NCI-H774 (cell line): Measurements from ENCODE around the gene HAUS8.

Experiments
- DNase-seq: peaks from one replicate; lab custom pipeline; 2025; lab: John Stamatoyannopoulos, UW

The HAUS8 gene

DNA sequence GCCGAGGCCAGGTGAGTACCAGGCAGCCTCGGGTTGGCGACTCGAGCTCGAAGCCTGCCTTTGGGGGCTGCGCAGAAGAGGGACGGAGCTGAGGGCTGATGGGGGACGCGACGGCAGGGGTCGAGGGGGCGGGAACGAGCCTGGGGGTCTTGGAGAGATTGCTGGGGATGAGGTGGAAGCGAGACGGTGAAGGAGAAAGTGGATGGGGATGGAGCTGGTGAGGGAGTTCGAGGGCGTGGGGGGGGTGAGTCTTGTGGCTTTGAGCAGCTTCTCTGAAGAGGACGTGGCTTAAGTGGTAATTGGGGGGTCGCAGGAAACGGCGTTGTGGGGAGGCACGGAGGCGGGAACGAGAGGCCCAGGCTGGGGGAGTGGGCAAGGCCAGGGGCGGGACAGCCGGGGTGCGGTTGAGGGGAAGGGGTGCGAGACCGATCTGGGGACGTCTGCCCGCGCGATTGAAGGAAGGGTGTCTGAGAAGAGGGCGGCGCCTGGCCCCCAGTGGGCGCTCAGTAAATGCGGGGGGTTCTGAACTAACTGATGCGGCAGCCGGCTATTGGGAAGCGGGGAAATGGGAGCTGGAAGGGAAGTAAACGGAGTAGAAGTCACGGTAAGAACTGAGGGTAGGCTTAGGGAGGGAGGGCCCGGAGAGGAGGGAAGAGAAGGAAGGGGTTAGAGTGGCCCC is 751 bp upstream of the HAUS8 start:
- no peak for DNase-seq

DNA sequence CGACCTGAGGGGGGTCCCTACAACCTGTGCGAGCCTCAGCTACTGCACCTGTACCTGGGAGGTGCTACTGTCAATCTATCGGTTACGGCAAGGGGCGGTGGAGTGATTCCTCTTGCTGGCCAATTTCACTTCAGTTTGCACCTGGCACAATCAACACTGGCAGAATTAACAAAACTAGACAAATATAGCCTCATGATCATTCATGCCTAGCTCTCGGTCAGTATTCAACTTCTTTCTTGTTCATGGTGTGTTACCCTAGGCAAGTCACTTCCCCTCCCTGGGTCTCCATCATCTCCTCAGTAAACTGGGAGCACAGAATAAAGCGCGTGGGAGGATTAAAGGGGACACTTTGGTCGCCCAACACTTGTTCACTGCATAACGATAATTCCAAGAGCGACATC is 618 bp downstream of the HAUS8 start:
- peak; percentile 41 for DNase-seq

DNA sequence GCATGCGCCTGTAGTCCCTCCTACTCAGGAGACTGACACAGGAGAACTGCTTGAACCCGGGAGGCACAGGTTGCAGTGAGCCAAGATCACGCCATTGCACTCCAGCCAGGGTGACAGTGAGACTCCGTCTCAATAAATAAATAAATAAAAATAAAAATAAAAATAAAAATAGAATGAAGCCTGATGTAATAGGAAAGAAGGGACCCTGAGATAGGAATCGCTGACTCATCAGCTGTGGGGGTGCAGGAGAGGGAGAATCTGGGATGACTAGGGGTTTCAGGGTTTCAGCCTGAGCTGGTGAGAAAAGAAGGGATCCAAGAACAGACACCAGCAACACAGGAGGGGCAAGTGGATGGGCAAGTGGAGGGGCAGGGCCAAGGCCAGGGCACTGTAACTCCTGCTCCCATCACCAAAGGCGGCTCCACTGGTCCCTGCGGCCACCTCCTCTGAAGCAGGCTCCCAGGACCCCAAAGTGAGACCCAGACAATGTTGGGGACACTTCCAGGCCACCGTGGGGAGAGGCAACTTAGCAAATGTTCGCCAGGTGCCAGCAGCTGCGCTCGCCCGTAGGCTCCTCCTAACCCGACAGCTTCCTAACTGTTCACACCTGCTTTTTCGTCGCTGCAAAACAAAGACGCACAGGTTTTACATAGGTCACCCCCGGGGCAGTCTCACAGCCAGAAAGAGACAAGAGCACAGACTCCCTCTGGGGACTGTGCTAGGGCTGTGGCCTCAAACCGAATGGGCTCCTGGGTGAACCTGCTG is 1.2 kb downstream of the HAUS8 start:
- peak; percentile 67 for DNase-seq

DNA sequence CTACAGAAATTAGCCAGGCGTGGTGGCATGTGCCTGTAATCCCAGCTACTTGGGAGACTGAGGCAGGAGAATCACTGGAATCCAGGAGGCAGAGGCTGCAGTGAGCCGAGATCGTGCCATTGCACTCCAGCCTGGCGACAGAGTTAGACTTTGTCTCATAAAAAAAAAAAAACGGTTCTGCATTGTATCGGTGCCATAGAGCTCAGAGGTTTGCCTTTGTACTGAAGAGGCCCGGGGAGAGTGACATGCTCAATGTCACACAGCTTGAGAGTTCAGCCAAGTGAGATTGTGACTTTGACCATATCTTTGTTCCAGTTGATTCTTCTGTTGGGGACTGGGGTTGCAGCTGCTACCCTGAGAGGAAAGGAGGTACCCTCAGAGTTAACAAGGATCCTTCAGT is 4.3 kb downstream of the HAUS8 start:
- no peak for DNase-seq

DNA sequence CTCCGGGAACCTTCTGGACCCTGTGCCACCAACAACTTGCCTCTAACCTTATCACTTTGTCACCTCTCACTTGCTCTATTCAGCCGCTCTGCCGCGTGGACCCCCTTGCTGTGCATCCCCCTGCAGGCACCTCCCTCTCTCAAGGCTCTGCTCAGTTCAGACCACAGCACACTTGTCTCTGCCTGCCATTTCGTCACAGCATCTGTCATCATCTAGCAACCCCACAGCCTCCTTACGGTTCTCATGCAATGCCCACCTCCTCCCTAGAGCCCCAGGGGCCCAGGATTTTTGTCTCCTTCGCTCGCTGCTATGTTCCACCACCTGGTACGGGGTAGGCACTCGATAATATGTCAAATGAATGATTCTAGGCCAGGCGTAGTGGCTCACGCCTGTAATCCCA is 4.8 kb downstream of the HAUS8 start:
- DNase-seq = no peak

DNA sequence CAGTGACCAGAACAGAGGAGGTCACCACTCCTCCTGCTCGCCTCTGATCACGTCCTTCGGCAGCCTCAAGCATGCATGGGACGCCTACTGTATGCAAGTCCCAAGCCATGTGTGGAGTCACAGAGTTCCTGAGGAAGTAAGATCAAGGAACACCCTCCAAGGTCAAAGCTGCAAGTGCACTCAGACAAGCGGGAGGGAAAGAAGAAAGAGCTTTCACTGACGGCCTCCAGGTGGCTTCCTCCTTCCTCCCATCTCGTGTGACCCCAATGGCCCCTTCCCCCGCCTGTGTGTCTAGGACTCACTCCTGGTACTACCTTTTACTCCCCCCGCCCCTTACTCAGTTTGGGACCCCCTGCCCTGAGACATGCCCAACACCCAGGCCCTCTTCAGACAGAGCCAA is 6.1 kb downstream of the HAUS8 start:
- no peak for DNase-seq

DNA sequence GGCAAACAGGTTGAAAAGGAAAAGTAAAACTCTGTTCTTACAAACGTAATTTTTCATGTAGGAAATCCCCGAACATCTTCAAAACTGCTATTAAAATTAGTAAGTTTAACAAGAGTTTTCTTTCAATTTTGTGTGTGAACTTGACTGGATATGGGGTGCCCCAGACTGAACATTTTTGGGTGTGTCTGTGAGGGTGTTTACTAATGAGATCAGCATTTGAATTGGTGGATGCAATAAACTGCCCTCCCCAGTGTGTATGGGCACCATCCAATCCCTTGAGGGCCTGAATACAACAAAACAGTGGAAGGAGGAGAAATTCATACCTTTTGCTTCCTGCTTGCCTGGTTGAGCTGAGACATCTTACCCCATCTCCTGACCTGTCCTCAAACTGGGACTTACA is 11.8 kb downstream of the HAUS8 start:
- no peak for DNase-seq

DNA sequence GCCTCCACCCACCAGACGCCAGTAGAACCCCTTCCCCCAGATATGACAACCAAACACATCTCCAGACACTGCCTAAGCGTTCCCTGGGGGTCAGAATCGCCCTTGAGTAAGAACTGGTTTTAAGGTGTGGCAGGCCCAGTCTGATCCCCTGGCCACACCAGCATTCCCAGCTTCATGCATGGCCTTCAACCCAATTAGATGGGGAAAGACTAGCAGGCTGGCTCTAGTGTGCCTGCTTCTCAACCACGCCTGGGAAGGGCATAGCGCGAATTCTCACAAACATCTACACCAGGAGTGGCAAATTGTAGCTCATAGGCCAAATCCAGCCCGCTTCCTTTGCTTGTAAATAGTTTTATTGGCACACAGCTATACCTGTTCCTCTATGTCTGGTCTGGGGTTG is 13.6 kb downstream of the HAUS8 start:
- no peak for DNase-seq

DNA sequence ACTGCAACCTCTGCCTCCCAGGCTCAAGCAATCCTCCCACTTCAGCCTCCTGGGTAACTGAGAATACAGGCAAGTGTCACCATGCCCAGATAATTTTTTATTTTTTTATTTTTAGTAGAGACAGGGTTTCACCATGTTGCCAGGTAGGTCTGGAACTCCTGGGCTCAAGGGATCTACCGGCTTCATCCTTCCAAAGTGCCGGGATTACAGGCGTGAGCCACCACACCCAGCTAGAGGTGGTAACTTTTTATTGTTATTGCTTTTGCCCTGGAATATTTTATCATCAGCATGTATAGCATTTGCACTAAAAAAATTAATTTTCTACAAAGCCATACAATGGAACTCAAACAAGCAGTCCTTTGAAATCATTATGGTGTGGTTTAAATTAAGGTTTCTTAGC is 14.0 kb downstream of the HAUS8 start:
- no peak for DNase-seq

DNA sequence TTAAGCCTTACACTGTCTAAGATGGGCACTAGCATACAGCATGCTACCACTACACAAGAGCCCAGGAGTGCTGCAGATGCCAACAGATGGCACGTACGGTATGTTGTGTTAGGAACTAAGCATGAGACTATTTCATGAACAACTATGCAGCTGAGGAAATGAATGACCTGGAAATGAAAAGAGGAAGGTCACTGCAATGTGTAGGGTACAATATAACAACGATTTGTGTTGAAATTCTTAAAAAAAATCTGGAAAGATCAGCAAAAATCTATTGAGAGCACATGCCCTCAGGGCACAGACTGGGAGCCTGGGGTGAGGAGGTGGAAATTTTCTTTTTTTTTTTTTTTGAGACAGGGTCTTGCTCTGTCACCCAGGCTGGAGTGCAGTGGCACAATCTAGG is 14.4 kb downstream of the HAUS8 start:
- DNase-seq = no peak

DNA sequence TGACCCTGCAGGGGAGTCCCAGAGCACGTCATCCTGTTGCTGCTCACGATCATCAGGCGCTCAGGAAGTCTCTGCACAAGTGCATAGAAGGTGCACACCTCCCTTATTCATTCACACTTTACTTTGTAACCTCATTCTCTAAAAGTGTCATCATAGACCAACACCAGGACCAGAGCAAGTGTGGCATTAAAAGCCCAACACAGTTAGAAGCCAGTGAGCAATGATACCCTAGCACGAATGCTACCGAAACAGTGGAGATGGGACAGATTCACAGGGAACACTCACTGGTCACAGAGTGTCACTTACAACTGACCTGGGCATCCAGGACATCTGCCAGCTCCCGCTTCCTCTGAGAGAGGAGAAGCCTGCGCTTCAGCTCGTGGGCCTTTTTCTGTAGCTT is 17.0 kb downstream of the HAUS8 start:
- DNase-seq = no peak

DNA sequence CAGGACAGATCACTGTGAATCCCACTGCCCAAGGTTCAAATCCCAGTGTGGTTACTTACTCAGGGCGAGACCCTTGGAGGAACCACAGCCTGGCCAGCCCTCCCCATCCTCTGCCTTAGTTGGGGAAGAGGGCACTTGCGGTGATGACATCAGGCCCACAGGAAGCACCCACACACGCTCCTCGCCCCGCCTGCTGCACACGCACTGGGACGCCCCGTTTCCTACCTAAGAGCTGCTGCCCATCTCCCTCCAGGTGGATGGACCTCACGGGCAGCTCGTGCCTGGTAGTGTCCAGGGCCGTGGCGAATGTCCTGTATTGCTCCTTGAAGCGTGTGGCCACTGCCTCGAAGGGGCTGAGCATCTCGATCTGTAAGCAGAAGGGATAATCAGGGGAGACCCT is 19.6 kb downstream of the HAUS8 start:
- no peak for DNase-seq

DNA sequence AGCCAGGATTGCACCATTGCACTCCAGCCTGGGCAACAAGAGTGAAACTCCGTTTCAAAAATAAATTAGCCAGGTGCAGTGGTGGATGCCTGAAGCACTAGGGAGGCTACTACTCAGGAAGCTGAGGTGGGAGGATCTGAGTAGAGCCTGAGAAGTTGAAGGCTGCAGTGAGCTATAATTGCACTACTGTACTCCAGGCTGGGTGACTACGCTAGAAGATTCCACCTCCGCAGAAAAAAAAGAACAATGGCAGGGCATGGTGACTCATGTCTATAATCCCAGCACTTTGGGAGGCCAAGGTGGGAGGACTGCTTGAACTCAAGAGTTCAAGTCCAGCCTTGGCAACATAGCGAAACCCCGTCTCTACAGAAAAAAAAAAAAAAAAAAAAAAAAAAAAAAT is 20.5 kb downstream of the HAUS8 start:
- no peak for DNase-seq

DNA sequence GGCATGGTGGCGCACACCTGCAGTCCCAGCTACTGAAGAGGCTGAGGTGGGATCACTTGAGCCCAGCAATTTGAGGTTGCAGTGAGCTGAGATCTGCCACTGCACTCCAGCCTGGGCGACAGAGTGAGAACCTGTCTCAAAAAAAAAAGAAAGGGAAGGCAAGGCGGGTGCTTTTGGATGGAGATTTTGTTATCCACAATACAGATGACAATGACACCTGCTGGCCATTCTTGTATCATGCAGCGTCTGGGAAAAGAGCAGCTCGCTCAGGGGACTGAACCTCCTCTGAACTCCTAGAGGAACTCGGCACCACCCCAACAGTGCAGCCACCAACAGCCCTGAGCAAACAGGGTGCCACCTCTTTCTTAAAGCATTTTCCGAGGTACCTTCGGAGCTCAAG is 22.8 kb downstream of the HAUS8 start:
- peak; percentile 6 for DNase-seq

DNA sequence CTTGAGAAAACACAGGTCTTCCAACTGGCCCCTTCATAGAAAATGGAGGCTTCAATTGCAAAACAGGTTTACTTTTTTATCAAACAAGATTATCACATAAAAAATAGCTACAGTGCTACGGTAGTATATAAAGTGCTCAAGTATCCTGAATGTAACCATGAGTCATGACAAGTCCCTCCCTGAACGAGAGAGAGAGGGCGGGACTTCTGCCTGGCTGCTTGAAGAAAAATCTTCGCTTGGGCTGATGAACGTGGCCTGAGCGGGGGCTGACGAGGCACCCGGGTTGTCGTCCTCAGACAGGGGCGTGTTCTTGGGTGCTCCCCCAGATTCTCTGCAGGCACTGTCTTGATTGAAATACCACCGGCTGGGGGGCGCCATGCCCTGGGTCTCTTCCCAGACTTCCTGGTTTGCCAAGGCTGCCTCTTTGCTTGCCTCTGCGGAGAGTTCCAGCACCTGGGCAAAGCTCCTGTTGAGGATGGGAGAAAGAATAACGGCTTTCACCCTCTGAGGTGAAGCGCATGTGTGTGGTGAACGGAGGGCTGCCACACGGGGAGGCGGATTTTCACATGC is 25.5 kb downstream of the HAUS8 start:
- no peak for DNase-seq

DNA sequence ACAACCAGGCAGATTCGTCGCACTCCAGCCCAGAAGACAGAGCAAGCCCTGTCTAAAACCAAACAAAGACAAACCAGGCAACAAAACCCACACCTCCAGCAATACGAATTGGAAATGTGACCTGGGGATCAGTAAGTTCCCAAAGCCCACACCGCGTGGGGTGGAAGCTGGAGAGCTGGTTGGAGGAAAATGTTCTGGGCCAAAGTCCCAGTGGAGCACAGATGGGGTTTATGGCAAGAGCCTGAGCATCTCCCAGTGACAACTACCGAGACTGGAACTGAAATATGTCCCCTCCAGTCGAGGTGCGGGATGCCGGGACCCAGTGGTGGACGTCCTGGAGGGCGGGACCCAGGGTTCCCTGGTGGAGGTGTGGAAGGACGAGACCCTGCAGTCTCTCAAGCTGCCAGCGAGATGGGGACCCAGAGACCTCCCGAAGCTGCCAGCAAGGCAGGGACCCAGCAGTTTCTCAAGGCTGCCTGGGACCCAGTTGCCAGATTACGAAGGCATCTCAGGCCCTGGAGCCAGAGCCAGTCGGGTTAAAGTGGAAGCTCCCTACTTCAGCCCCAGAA is 26.3 kb downstream of the HAUS8 start:
- no peak for DNase-seq

DNA sequence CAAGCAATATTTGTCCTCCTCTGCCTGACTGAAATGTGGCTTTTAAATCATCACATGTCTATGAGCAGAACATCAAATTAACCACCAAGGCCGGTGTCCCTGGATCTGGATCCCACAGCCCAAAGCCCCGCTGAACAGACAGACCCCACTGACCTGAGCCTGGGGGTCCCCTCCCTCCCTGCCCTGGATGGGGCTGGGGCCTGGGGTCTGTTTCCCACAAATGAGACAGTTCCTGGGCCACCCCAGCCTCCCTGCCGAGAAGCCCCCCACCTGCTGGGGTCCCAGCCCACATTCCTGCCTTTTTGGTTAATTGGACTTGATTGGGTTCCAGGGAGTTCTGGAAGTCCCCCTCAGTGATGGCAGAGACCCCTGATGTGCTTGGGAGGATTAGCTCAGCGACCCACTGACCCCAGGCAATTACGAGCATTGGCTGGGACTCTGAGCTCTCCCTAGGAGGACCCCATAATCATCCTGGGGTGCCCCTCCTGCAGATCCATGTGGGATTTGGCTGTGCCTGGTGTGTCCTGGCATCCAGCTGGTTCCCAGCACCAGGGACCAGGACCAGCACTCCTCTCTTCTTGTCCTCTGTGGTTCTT is 29.2 kb downstream of the HAUS8 start:
- DNase-seq = no peak

DNA sequence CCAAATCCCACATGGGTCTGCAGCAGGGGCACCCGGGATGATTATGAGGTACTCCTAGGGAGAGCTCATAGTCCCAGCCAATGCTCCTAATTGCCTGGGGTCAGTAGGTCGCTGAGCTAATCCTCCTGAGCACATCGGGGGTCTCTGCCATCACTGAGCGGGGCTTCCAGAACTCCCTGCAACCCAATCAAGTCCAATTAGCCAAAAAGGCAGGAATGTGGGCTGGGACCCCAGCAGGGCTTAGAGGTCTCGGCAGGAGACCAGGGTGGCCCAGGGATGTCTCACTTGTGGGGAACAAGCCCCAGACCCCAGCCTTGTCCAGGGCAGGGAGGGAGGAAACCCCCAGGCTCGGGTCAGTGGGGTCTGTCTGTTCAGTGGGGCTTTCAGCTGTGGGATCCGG is 31.5 kb downstream of the HAUS8 start:
- DNase-seq = no peak

DNA sequence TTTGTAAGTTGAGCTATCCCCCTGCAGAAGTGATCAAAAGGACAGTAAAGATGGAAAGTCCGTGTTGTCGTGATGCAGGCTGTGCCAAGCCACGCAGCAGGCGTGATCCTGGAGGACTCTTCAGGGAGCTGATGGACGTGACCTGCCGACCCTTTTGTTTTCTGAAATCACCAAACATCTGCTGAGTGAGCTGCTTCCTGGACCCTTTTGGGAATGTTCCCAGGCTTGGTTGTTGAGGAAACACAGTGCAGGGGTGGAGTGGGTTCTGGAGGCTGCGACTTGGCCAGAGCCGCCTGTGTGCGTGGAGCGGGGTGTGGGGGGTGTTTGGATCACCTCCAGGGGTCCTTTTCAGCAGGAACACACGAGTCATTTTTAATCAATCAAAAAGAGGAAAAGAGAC is 33.3 kb downstream of the HAUS8 start:
- no peak for DNase-seq

DNA sequence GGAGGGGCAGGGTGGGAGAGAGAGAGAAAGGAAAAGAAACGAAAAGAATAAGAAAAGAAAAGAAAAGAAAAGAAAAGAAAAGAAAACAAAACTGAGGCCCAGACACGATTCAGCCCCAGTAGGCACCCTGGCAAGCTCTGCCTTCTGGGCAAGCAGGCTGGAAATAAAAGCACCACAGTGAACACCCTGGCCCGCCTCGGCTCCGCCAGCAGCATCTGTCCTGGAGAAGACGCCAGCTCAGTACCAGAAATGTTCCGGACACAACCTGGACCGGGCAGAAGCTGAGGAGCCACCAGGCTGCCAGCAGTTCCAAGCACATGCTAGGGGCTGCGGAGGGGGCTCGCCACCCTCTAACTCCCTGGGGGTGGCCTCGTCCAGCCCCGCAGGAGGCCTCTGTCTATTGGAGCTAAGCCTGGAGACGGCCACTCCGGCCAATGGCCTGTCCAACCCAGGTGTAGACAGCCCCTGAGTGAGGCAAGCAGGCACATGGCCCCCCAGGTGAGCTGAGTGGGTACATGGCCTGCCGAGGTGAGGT is 37.2 kb downstream of the HAUS8 start:
- DNase-seq = no peak

DNA sequence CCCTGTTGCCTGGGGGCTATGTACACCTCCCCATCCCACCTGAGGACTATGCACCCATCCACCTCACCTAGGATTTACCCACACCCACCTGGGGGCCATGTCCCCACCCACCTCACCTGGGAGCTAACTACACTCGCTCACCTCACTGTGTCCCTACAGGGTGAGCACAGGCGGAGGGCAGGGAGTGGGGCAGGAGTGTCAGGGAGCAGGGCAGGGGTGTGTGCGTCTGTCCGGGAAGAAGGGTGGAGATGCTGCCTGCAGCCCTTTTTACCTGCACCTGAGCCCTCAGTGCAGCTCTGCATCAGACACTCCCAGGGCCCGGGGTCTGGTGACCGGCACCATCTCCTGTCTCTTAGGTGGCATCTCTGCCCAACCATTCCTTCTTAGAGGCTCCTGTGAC is 38.1 kb downstream of the HAUS8 start:
- no peak for DNase-seq

DNA sequence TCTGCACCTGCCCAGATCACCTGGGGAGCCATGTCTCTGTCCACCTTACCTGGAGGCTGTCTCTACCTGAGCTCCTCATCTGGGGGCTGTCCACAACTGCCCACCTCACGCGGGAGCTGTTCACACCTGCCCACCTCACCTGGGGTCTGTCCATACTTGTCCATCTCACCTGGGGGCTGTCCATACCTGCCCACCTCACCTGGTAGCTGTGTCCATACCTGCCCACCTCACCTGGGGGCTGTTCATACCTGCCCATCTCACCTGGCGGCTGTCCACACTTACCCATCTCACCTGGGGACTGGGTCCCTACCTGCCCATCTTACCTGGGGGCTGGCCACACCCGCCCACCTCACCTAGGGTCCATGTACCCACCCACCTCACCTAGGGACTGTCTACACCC is 38.6 kb downstream of the HAUS8 start:
- DNase-seq = no peak
